ENCODE results near the gene SLC24A5. TPM values are rescaled to one million over a fixed set of nuclear protein-coding genes. Genes with fewer than 3 reads are reported as not detected.

SLC24A5 gene
- not detected for total RNA-seq

- Histone ChIP-seq H3K27ac (no peak within 1 kb of the TSS), H3K27me3 (no peaks in the 10 kb centered on the region), H3K4me3 (no peak within 1 kb of the TSS), H3K4me1 (no peaks in the 10 kb centered on the region), H3K9me3 (no peaks in the 10 kb centered on the region), H3K36me3 (no peaks in the 10 kb centered on the region)
- intact Hi-C loops (cut with DNase I), result no loop called here
- no peak for TF ChIP-seq CTCF (IDR thresholded peaks at IDR 0.05)
- no peak for DNase-seq (ENCODE audit: low spot score in 2 of 2)
These were observed at the start of gene SLC24A5 for GRCh38 chr15:48120745-48121144. TSS of gene SLC24A5 (plus strand) at chr15:48120990. CDS start at chr15:48121045, 55 bp downstream.

- no peak overlapping the region for H3K4me3 ChIP-seq
- H3K27me3 ChIP-seq, result no peaks in the 10 kb centered on the region
- H3K4me1 ChIP-seq, result no peaks in the 10 kb centered on the region
- no peak for DNase-seq (ENCODE audit: low spot score in 2 of 2)
- H3K27ac ChIP-seq, result no peak overlapping the region
- no peak for TF ChIP-seq CTCF (IDR thresholded peaks at IDR 0.05)
- no peaks in the 10 kb centered on the region for H3K36me3 ChIP-seq
- intact Hi-C loops (cut with DNase I), result no loop called here
- no peaks in the 10 kb centered on the region for H3K9me3 ChIP-seq
These were observed 47.8 kb upstream of the SLC24A5 start for GRCh38 chr15:48072941-48073340.

- no peak for TF ChIP-seq CTCF (IDR thresholded peaks at IDR 0.05)
- Histone ChIP-seq H3K27ac (no peak overlapping the region), H3K36me3 (no peaks in the 10 kb centered on the region), H3K4me3 (no peak overlapping the region), H3K9me3 (no peaks in the 10 kb centered on the region), H3K27me3 (no peaks in the 10 kb centered on the region), H3K4me1 (no peaks in the 10 kb centered on the region)
- intact Hi-C loops (cut with DNase I), result no loop called here
- no peak for DNase-seq (ENCODE audit: low spot score in 2 of 2)
These were observed 46.9 kb upstream of the SLC24A5 start for GRCh38 chr15:48073881-48074280.

- Histone ChIP-seq H3K36me3 (no peaks in the 10 kb centered on the region), H3K9me3 (no peaks in the 10 kb centered on the region), H3K4me1 (no peaks in the 10 kb centered on the region), H3K27ac (no peak overlapping the region), H3K27me3 (no peaks in the 10 kb centered on the region), H3K4me3 (no peak overlapping the region)
- intact Hi-C loops (cut with DNase I), result no loop called here
- TF ChIP-seq CTCF (IDR thresholded peaks at IDR 0.05), result no peak
- DNase-seq (ENCODE audit: low spot score in 2 of 2), result no peak
These were observed 44.3 kb upstream of the SLC24A5 start for GRCh38 chr15:48076454-48076853.

- H3K36me3 ChIP-seq, result no peaks in the 10 kb centered on the region
- DNase-seq (ENCODE audit: low spot score in 2 of 2), result no peak
- H3K27me3 ChIP-seq, result no peaks in the 10 kb centered on the region
- no peaks in the 10 kb centered on the region for H3K9me3 ChIP-seq
- no peak overlapping the region for H3K27ac ChIP-seq
- intact Hi-C loops (cut with DNase I), result no loop called here
- TF ChIP-seq CTCF (IDR thresholded peaks at IDR 0.05), result no peak
- H3K4me3 ChIP-seq, result no peak overlapping the region
- no peaks in the 10 kb centered on the region for H3K4me1 ChIP-seq
These were observed 43.1 kb upstream of the SLC24A5 start for GRCh38 chr15:48077616-48078184.

Measured in ascending aorta (tissue), 2 donors.